Epithelial cell of proximal tubule (primary cell): ENCODE data around the gene TFEB. TPM values are rescaled to one million over a fixed set of nuclear protein-coding genes. Genes with fewer than 3 reads are reported as not detected.

Experiments
- DNase-seq: peaks from one replicate; pipeline ENCODE4 v3.0.0-alpha.2; 2011; ENCODE audit warnings: low read depth
- H3K4me3 ChIP-seq: 2 replicates; pipeline ENCODE4 v1.5.1; 2011; ENCODE audit warnings: low read depth, mild to moderate bottlenecking, low read length
- total RNA-seq: library from RNA; depleted of rRNA; stranded (reverse); fragments of >200 nt; gene quantifications from 2 replicates; pipeline ENCODE4 v1.2.3, GENCODE V29; 2015
- TF ChIP-seq, protein P1 (sequence below): conservative IDR thresholded peaks from 2 replicates; pipeline ENCODE4 v1.5.1; 2012; ENCODE audit warnings: low read depth, mild to moderate bottlenecking, low read length

TFEB gene
- total RNA-seq, 1 donor from 2014 or later, result 3.3 TPM

DNA sequence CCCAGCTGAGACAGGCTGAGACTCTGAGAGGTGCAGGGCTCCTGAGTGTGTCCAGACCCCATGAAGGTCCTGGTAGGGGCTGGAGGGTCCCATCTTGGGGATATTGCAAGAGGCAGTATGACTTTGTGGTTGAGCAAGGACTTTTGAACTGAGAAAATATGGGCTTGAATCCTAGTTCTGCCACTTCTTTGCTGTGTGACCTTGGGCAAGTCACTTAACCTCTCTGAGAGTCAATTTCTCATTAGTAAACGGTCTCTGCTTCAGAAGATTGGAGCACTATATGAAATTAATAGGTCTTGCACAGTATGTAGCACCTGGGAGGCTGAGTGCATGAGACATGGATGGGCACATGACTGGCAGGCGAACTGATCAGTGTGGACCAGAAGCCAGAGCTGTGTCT is 42.7 kb downstream of the TFEB start:
- DNase-seq, result no peak
- no peak overlapping the region for H3K4me3 ChIP-seq
- TF ChIP-seq, protein P1, sequence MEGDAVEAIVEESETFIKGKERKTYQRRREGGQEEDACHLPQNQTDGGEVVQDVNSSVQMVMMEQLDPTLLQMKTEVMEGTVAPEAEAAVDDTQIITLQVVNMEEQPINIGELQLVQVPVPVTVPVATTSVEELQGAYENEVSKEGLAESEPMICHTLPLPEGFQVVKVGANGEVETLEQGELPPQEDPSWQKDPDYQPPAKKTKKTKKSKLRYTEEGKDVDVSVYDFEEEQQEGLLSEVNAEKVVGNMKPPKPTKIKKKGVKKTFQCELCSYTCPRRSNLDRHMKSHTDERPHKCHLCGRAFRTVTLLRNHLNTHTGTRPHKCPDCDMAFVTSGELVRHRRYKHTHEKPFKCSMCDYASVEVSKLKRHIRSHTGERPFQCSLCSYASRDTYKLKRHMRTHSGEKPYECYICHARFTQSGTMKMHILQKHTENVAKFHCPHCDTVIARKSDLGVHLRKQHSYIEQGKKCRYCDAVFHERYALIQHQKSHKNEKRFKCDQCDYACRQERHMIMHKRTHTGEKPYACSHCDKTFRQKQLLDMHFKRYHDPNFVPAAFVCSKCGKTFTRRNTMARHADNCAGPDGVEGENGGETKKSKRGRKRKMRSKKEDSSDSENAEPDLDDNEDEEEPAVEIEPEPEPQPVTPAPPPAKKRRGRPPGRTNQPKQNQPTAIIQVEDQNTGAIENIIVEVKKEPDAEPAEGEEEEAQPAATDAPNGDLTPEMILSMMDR, result no peak

DNA sequence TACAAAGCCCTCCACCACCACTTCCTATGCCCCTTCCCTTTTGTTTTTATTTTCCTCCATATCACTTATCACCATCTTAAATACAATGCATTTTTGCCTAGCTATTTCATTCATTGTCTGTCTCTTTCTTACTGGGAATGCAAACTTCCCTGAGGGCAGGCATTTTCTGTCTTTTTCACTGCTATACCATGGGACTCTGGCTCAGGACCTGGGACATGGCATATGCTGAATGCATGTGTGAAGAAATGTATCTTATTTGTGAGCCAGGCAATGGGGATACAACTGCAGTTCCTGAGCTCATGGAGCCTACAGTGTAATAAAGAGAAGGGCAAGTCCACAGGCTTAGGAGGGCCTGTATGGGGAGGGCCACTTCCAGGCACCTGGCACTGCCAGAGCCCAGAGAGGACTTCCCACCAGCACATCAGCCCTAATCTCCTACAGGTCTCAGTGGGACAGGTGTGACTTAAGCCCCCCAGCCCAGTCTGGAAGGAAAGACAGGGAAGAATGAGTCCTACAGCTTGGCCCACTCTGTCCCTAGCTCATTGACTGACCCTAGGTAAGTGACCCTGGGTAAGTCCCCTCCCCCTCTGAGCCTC is 43.2 kb downstream of the TFEB start:
- TF ChIP-seq, protein P1, result no peak
- H3K4me3 ChIP-seq, result no peak overlapping the region
- DNase-seq, result no peak

DNA sequence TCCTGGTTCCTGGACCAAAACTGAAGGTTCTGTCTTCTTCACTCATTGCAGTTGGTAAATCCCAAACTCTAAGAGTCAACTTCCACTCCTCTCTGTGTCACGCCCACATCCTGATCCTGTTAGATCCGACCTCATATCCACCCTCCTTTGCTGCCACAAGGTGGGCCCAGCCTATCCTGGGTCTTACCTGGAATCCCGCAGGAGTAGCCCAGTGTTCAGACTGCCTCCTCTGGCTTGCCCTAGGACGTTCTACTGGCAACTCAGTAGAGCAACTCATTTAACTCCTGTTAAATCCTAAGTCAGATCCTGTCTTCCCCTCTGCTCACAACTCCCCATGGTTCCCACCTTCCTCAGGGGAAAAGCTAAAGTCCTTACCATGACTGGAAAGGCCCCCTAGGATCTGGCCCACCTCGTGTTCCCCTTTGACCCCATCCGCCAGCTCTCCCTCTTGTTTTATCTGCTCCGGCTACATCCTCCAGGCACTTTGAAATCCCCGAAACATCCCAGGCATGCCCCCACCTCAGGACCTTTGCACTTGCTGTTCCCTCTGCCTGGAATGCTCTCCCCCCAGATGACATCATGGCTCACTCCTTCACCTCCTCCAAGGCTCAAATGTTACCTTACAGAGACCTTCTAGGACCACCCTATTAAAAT is 43.9 kb downstream of the TFEB start:
- no peak for DNase-seq
- TF ChIP-seq, protein P1, result no peak
- no peak overlapping the region for H3K4me3 ChIP-seq

DNA sequence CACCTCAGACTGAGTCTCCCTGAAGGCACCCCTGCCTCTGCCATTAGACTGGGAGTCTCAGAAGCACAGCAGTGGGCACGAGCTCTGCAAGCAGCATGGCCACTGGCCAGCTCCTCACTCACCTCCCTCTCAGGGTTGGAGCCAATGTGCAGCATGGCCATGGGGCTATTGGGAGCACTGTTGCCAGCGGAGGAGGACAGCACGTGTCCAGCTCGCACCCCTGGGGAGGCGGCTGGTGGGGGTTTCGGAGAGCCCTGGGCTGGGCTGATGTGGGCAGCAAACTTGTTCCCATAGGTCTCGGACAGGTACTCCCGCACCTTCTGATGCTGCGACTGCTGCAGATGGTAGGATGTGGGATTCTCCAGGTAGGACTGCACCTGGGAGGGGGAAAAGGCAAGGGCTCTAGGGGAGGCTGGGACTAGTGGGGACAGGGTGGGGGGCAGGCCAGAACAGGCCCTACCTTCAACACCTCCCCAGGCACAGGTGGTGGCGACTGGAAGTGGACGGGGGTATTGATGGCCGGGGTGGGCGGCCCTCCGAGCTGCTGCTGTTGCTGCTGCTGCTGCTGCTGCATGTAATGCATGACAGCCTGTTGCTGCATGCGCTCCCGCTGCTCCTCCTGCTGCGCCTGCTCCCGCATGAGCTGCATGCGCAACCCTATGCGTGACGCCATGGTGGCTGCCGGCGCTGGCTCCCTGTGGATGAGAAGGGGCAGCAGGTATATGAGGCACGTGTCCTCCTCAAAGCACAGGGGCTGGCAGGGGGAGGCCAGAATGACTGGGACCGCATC is 44.7 kb downstream of the TFEB start:
- TF ChIP-seq, protein P1, result no peak
- no peak for DNase-seq
- no peak overlapping the region for H3K4me3 ChIP-seq

DNA sequence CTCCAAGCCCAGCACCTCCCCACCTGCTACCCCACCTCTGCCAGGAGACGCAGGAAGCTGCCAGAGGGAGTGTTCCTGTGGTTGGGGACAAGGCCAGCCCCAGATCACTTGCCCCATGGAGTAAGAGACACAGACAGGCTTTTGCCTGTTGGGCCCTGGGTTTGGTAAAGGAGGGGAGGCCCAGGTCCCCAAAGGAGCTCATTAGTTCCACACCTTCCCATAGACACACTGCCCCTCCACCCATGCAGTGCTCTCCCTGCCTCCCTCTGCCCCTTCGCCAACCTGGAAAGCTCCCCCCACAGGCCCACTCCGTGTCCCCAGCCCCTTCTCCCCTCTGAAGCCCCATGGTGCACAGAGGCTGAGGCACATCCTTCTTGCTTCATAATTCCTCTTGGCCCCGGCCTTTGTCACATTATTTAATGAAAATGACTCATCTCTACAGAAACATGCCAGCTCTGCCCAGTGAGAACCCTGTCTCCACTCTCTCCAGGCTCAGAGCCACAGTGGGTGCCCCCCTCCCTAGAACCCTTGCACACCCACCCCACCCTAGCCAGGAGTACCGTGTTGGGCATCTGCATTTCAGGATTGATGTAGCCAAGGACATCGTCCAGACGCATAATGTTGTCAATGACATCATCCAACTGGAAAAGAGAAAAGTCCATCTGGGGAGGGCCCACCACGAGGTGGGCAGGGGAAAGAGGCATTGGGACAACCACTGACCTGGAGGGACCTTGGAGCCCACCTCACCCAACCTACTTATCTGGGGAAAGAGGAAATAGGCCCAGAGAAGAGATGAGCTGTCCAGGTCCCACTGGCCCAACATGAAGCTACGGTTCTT is 46.0 kb downstream of the TFEB start:
- TF ChIP-seq, protein P1, result no peak
- DNase-seq, result no peak
- H3K4me3 ChIP-seq, result no peak overlapping the region

DNA sequence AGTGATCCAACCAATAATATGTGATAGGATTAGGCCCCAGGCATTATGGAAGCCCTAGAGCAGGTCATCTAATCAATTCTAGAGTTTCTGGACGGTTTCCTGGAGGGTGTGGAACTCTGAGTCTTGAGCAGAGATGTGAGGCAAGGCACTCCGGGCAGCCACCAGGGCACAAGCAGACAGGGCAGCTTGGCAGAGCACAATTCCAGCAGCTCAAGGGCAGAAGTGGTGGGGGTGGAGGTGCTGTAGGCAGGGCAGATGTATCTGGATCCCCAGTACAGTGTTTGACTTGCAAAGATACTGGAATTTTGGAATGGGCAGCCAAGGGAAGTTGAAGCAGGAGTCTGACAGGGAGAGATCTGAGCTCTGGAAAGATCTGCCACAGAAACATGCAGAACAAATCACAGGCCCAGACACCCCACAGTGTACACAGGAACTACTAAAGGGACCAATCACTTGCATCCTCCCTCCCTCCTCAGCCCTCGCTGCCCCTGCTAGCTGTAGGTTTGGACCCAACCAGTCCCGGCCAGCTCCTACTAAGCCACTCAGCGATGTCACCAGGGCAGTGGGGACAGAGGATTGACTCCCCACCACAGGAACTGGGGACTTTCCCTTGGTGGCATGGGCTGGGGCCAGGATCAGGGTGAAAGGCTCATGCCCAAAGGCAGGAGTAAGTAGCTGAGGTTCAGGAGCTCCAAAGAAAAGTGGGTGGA is 47.0 kb downstream of the TFEB start:
- TF ChIP-seq, protein P1, result no peak
- no peak for DNase-seq
- H3K4me3 ChIP-seq, result no peak overlapping the region
